ENCODE results near the gene OPN1MW3.

GRCh38 chrX:154294791-154295574 lies 37.6 kb downstream of the OPN1MW3 start, which contains the start of gene TEX28:
- TF ChIP-seq POLR2A (IDR thresholded peaks at IDR 0.05), result no peak
- TF ChIP-seq CTCF (IDR thresholded peaks at IDR 0.05 in 4 of 5, conservative IDR thresholded peaks at IDR 0.05 in 1 of 5), result no peak
